Osteoblast (primary cell): Measurements from ENCODE around the gene NTNG1. TPM values are rescaled to one million over a fixed set of nuclear protein-coding genes. Genes with fewer than 3 reads are reported as not detected.

ENCODE experiments used
- DNase-seq: peaks from one replicate; pipeline ENCODE4 v3.0.0; 2011; ENCODE audit warnings: low spot score, mixed read lengths; ENCODE audit not compliant: insufficient read length; ENCODE audit errors: missing footprints
- H2AFZ ChIP-seq: 2 replicates; pipeline ENCODE4 v1.6.0; 2011; ENCODE audit warnings: mild to moderate bottlenecking, low read length
- H3K27ac ChIP-seq: 2 replicates; pipeline ENCODE4 v1.5.1; 2011; ENCODE audit warnings: mild to moderate bottlenecking, low read depth, low read length, moderate library complexity
- H3K27me3 ChIP-seq: 2 replicates; pipeline ENCODE4 v1.6.0; 2012; ENCODE audit warnings: mild to moderate bottlenecking, control low read depth, inconsistent platforms, low read length, moderate library complexity; ENCODE audit not compliant: insufficient read depth
- H3K36me3 ChIP-seq: 2 replicates; pipeline ENCODE4 v1.5.1; 2011; ENCODE audit warnings: mild to moderate bottlenecking, low read length, control low read depth, moderate library complexity; ENCODE audit not compliant: insufficient read depth
- H3K4me1 ChIP-seq: 2 replicates; pipeline ENCODE4 v1.5.1; 2011; ENCODE audit warnings: mild to moderate bottlenecking, low read length, control low read depth, moderate library complexity; ENCODE audit not compliant: insufficient read depth
- H3K4me2 ChIP-seq: 2 replicates; pipeline ENCODE4 v1.6.0; 2011; ENCODE audit warnings: mild to moderate bottlenecking, low read length; ENCODE audit not compliant: insufficient read depth
- H3K4me3 ChIP-seq: fragments of 200-600 bp; sonication (generic); 3 replicates; pipeline ENCODE4 v1.5.1; 2012; ENCODE audit warnings: mild to moderate bottlenecking, low read length, inconsistent platforms; ENCODE audit not compliant: insufficient read depth
- H3K79me2 ChIP-seq: 2 replicates; pipeline ENCODE4 v1.6.0; 2012; ENCODE audit warnings: mild to moderate bottlenecking, low read length, control low read depth, inconsistent platforms; ENCODE audit not compliant: insufficient read depth
- H3K9me3 ChIP-seq: 2 replicates; pipeline ENCODE4 v1.5.1; 2011; ENCODE audit warnings: low read depth, low read length, control low read depth
- H4K20me1 ChIP-seq: 2 replicates; pipeline ENCODE4 v1.6.0; 2012; ENCODE audit warnings: mild to moderate bottlenecking, low read length, control low read depth; ENCODE audit not compliant: insufficient read depth
- CTCF ChIP-seq: IDR thresholded peaks from 2 replicates; pipeline ENCODE4 v1.5.1; 2011; ENCODE audit warnings: mild to moderate bottlenecking, low read depth, low read length, moderate library complexity; ENCODE audit errors: extremely low read depth
- total RNA-seq: library from RNA; depleted of rRNA; stranded (reverse); fragments of >200 nt; gene quantifications from 2 replicates; pipeline ENCODE4 v1.2.3, GENCODE V29; 2012

NTNG1 gene
- total RNA-seq, 1 donor: 3.6 TPM

- H3K9me3 ChIP-seq: no peaks in the 10 kb centered on the region
- H3K4me3 ChIP-seq: no peak overlapping the region
- H3K79me2 ChIP-seq: no peaks in the 10 kb centered on the region
- H3K27ac ChIP-seq: no peak overlapping the region
- no peak overlapping the region for H3K4me2 ChIP-seq
- H3K36me3 ChIP-seq: no peaks in the 10 kb centered on the region
- H3K27me3 ChIP-seq: no peaks in the 10 kb centered on the region
- DNase-seq: no peak
- H4K20me1 ChIP-seq: no peaks in the 10 kb centered on the region
- no peaks in the 10 kb centered on the region for H3K4me1 ChIP-seq
- TF ChIP-seq CTCF: no peak
- no peak overlapping the region for H2AFZ ChIP-seq
Observed at GRCh38 chr1:107187399-107187798, 46.6 kb downstream of the NTNG1 start.

- H3K36me3 ChIP-seq: no peaks in the 10 kb centered on the region
- no peaks in the 10 kb centered on the region for H3K27me3 ChIP-seq
- no peak for DNase-seq
- H3K4me1 ChIP-seq: no peaks in the 10 kb centered on the region
- no peak overlapping the region for H3K4me3 ChIP-seq
- H3K9me3 ChIP-seq: no peaks in the 10 kb centered on the region
- H2AFZ ChIP-seq: no peak overlapping the region
- H3K4me2 ChIP-seq: no peak overlapping the region
- TF ChIP-seq CTCF: no peak
- H3K27ac ChIP-seq: no peak overlapping the region
- H4K20me1 ChIP-seq: no peaks in the 10 kb centered on the region
- H3K79me2 ChIP-seq: no peaks in the 10 kb centered on the region
Observed at GRCh38 chr1:107188160-107188559, 47.3 kb downstream of the NTNG1 start.

- no peaks in the 10 kb centered on the region for H4K20me1 ChIP-seq
- no peak overlapping the region for H3K27ac ChIP-seq
- H3K4me3 ChIP-seq: no peak overlapping the region
- no peaks in the 10 kb centered on the region for H3K9me3 ChIP-seq
- H3K27me3 ChIP-seq: no peaks in the 10 kb centered on the region
- H2AFZ ChIP-seq: no peak overlapping the region
- no peaks in the 10 kb centered on the region for H3K36me3 ChIP-seq
- no peak overlapping the region for H3K4me2 ChIP-seq
- no peak for TF ChIP-seq CTCF
- no peaks in the 10 kb centered on the region for H3K79me2 ChIP-seq
- DNase-seq: no peak
- no peaks in the 10 kb centered on the region for H3K4me1 ChIP-seq
Observed at GRCh38 chr1:107194380-107194779, 53.5 kb downstream of the NTNG1 start.

GRCh38 chr1:107195476-107195875, 54.6 kb downstream of the NTNG1 start:
- no peak for DNase-seq
- Histone ChIP-seq H3K4me2 (no peak overlapping the region), H3K27me3 (no peaks in the 10 kb centered on the region), H3K4me1 (no peaks in the 10 kb centered on the region), H4K20me1 (no peaks in the 10 kb centered on the region), H3K36me3 (no peaks in the 10 kb centered on the region), H3K4me3 (no peak overlapping the region), H3K79me2 (no peaks in the 10 kb centered on the region), H3K9me3 (no peaks in the 10 kb centered on the region), H3K27ac (no peak overlapping the region), H2AFZ (no peak overlapping the region)
- no peak for TF ChIP-seq CTCF
